Gastrocnemius medialis (tissue), 4 donors: ENCODE measurements around the gene RDH11.

Experiments used
- POLR2A ChIP-seq, 2 donors: fragments of 450-650 bp; IDR thresholded peaks; one replicate each; pipeline ENCODE4 v1.6.1; 2017; ENCODE audit warnings: antibody characterized with exemption in 2 of 2, mild to moderate bottlenecking in 2 of 2, moderate library complexity in 2 of 2
- TF ChIP-seq, protein P1 (sequence below), 5 experiments: fragments of 450-650 bp in 3 of 5; fragments of 200-600 bp in 2 of 5; sonication (generic) in 2 of 5; IDR thresholded peaks in 4 of 5; conservative IDR thresholded peaks in 1 of 5; 1 replicate in 4 of 5; 2 replicates in 1 of 5; pipeline ENCODE4 v1.5.1; 2016 to 2019; ENCODE audit warnings: antibody characterized with exemption in 5 of 5, mild to moderate bottlenecking in 3 of 5, moderate library complexity in 3 of 5

DNA sequence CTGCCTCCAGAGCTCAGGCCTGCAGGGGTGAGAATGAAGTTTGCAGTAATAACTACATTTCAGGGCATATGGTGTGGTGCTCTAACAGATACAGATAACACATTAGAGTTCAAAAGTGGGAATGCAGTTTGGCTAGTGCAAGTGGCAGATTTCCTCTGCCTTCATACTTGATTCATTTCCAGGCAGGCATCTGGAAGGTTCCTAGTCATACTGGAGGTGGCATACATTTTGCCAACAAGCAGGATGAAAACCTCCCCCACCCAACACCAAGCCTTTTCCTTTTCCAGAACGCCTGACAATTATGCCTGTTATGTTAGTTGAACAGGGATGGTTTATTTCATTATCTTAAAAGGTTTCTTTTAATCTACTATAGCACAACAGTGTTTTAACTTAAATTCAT, 45.4 kb downstream of the RDH11 start:
- TF ChIP-seq, protein P1, sequence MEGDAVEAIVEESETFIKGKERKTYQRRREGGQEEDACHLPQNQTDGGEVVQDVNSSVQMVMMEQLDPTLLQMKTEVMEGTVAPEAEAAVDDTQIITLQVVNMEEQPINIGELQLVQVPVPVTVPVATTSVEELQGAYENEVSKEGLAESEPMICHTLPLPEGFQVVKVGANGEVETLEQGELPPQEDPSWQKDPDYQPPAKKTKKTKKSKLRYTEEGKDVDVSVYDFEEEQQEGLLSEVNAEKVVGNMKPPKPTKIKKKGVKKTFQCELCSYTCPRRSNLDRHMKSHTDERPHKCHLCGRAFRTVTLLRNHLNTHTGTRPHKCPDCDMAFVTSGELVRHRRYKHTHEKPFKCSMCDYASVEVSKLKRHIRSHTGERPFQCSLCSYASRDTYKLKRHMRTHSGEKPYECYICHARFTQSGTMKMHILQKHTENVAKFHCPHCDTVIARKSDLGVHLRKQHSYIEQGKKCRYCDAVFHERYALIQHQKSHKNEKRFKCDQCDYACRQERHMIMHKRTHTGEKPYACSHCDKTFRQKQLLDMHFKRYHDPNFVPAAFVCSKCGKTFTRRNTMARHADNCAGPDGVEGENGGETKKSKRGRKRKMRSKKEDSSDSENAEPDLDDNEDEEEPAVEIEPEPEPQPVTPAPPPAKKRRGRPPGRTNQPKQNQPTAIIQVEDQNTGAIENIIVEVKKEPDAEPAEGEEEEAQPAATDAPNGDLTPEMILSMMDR (IDR thresholded peaks at IDR 0.05 in 4 of 5, conservative IDR thresholded peaks at IDR 0.05 in 1 of 5) = no peak
- TF ChIP-seq POLR2A (IDR thresholded peaks at IDR 0.05) = no peak
